ENCODE measurements around the gene FANCD2OS.

FANCD2OS gene

GRCh38 chr3:10122724-10123123 is 14.7 kb upstream of the FANCD2OS start:
- H3K36me3 ChIP-seq (ENCODE audit: insufficient read depth, low read length), result peaks cover 24% of the 10 kb centered on the region; the same call in 1 of the 2 replicates
- H2AFZ ChIP-seq (ENCODE audit: low read length), result no peak overlapping the region
- no peak overlapping the region for H3K4me3 ChIP-seq (ENCODE audit: low read length, poor library complexity, severe bottlenecking)
- no peaks in the 10 kb centered on the region for H3K9me3 ChIP-seq (ENCODE audit: insufficient read depth, low read depth, low read length)
- no peaks in the 10 kb centered on the region for H3F3A ChIP-seq (ENCODE audit: low read depth)
- H4K20me1 ChIP-seq (ENCODE audit: insufficient read depth, low read length, poor library complexity, severe bottlenecking), result peaks cover 22% of the 10 kb centered on the region
- peaks cover 18% of the 10 kb centered on the region for H3K4me1 ChIP-seq (ENCODE audit: insufficient read depth, low read length, poor library complexity, severe bottlenecking)
- no peaks in the 10 kb centered on the region for H3K27me3 ChIP-seq (ENCODE audit: insufficient read depth, low read length, poor library complexity, severe bottlenecking)
- H3K9ac ChIP-seq (ENCODE audit: low read depth, low read length, poor library complexity, severe bottlenecking), result no peak overlapping the region
- peaks cover 61% of the 10 kb centered on the region for H3K79me2 ChIP-seq (ENCODE audit: insufficient read depth, low read length)
- no peak for TF ChIP-seq EZH2phosphoT487 (IDR thresholded peaks at IDR 0.05; ENCODE audit: borderline replicate concordance)
- no peak for TF ChIP-seq CTCF (conservative IDR thresholded peaks at IDR 0.05; ENCODE audit: low read length)
- H3K4me2 ChIP-seq (ENCODE audit: low read depth, low read length, poor library complexity, severe bottlenecking), result no peak overlapping the region
- no peaks in the 10 kb centered on the region for H3K9me2 ChIP-seq (replicated peaks; ENCODE audit: low read depth, low read length)

GRCh38 chr3:10121064-10121463 is 13.0 kb upstream of the FANCD2OS start:
- Histone ChIP-seq H3K9me2 (replicated peaks; ENCODE audit: low read depth, low read length) (no peaks in the 10 kb centered on the region), H3K9me3 (ENCODE audit: insufficient read depth, low read depth, low read length) (no peaks in the 10 kb centered on the region), H3F3A (ENCODE audit: low read depth) (no peaks in the 10 kb centered on the region), H3K4me2 (ENCODE audit: low read depth, low read length, poor library complexity, severe bottlenecking) (peak overlapping the region; percentile 96), H3K4me3 (ENCODE audit: low read length, poor library complexity, severe bottlenecking) (no peak overlapping the region), H2AFZ (ENCODE audit: low read length) (no peak overlapping the region), H3K36me3 (ENCODE audit: insufficient read depth, low read length) (peaks cover 8% of the 10 kb centered on the region; the same call in 1 of the 2 replicates), H4K20me1 (ENCODE audit: insufficient read depth, low read length, poor library complexity, severe bottlenecking) (peaks cover 39% of the 10 kb centered on the region), H3K27me3 (ENCODE audit: insufficient read depth, low read length, poor library complexity, severe bottlenecking) (no peaks in the 10 kb centered on the region), H3K4me1 (ENCODE audit: insufficient read depth, low read length, poor library complexity, severe bottlenecking) (peaks cover 35% of the 10 kb centered on the region), H3K9ac (ENCODE audit: low read depth, low read length, poor library complexity, severe bottlenecking) (no peak overlapping the region), H3K79me2 (ENCODE audit: insufficient read depth, low read length) (peaks cover 78% of the 10 kb centered on the region)
- TF ChIP-seq CTCF (conservative IDR thresholded peaks at IDR 0.05; ENCODE audit: low read length), result no peak
- no peak for TF ChIP-seq EZH2phosphoT487 (IDR thresholded peaks at IDR 0.05; ENCODE audit: borderline replicate concordance)

GRCh38 chr3:10119376-10119775 is 11.3 kb upstream of the FANCD2OS start:
- peak overlapping the region; percentile 98 for H3K4me3 ChIP-seq (ENCODE audit: low read length, poor library complexity, severe bottlenecking)
- no peaks in the 10 kb centered on the region for H3K27me3 ChIP-seq (ENCODE audit: insufficient read depth, low read length, poor library complexity, severe bottlenecking)
- H3K9me2 ChIP-seq (replicated peaks; ENCODE audit: low read depth, low read length), result no peaks in the 10 kb centered on the region
- H3K9ac ChIP-seq (ENCODE audit: low read depth, low read length, poor library complexity, severe bottlenecking), result peak overlapping the region; percentile 40
- no peak overlapping the region for H2AFZ ChIP-seq (ENCODE audit: low read length)
- TF ChIP-seq CTCF (conservative IDR thresholded peaks at IDR 0.05; ENCODE audit: low read length) (no peak), EZH2phosphoT487 (IDR thresholded peaks at IDR 0.05; ENCODE audit: borderline replicate concordance) (no peak)
- peaks cover 41% of the 10 kb centered on the region for H4K20me1 ChIP-seq (ENCODE audit: insufficient read depth, low read length, poor library complexity, severe bottlenecking)
- H3F3A ChIP-seq (ENCODE audit: low read depth), result no peaks in the 10 kb centered on the region
- peaks cover 35% of the 10 kb centered on the region for H3K4me1 ChIP-seq (ENCODE audit: insufficient read depth, low read length, poor library complexity, severe bottlenecking)
- H3K9me3 ChIP-seq (ENCODE audit: insufficient read depth, low read depth, low read length), result no peaks in the 10 kb centered on the region
- H3K4me2 ChIP-seq (ENCODE audit: low read depth, low read length, poor library complexity, severe bottlenecking), result peak overlapping the region; percentile 96
- no peaks in the 10 kb centered on the region; the same call in 1 of the 2 replicates for H3K36me3 ChIP-seq (ENCODE audit: insufficient read depth, low read length)
- peaks cover 82% of the 10 kb centered on the region for H3K79me2 ChIP-seq (ENCODE audit: insufficient read depth, low read length)
